ENCODE measurements around the gene C1QL4. TPM values are rescaled to one million over a fixed set of nuclear protein-coding genes. Genes with fewer than 3 reads are reported as not detected.
A peak's percentile ranks its signal among the peaks of the same experiment; 100 is the strongest.

Gene C1QL4
- total and polyA plus RNA-seq, 2 donors (not counting 1 experiment from before 2014, with no cell fraction given) = not detected

- Histone ChIP-seq H3K4me2 (replicated peaks; ENCODE audit: low read depth, low read length, poor library complexity, severe bottlenecking) (peak overlapping the region; percentile 80), H4K20me1 (ENCODE audit: control insufficient read depth, insufficient read depth, low read length, poor library complexity, severe bottlenecking) (peaks cover 24% of the 10 kb centered on the region), H3K4me1 (ENCODE audit: control insufficient read depth in 2 of 2, insufficient read depth in 2 of 2, low read length in 2 of 2) (peaks cover 57 to 61% of the 10 kb centered on the region in 2 donors), H3K27me3 (replicated peaks in 1 of 4; ENCODE audit: control extremely low read depth in 1 of 4, control insufficient read depth in 3 of 4, insufficient read depth in 4 of 4, low read length in 3 of 4) (peaks cover 0 to 83% (median 60%) of the 10 kb centered on the region in 4 experiments), H3K9me3 (ENCODE audit: control extremely low read depth in 1 of 3, control insufficient read depth in 2 of 3, insufficient read depth in 1 of 3, low read length in 2 of 3) (peaks cover 0 to 31% (median 0%) of the 10 kb centered on the region in 3 donors), H3K9ac (ENCODE audit: low read length) (peak overlapping the region; percentile 39), H3K27ac (ENCODE audit: low read length in 2 of 2) (no peak overlapping the region), H3K36me3 (replicated peaks in 1 of 2; ENCODE audit: control extremely low read depth in 1 of 2, control insufficient read depth in 1 of 2, extremely low read depth in 1 of 2, insufficient read depth in 2 of 2, low read length in 1 of 2) (no peaks in the 10 kb centered on the region), H3K79me2 (ENCODE audit: control insufficient read depth, insufficient read depth, low read length) (no peaks in the 10 kb centered on the region), H2AFZ (ENCODE audit: insufficient read depth, low read depth, low read length, poor library complexity, severe bottlenecking) (peak overlapping the region; percentile 53), H3K4me3 (ENCODE audit: control extremely low read depth in 1 of 5, extremely low read depth in 1 of 5, insufficient read depth in 1 of 5, low read depth in 2 of 5, low read length in 4 of 5) (peak overlapping the region; percentile 11 to 61 (median 39))
- H3K4me1 Mint-ChIP-seq = peaks cover 52% of the 10 kb centered on the region
- intact Hi-C loops (cut with micrococcal nuclease) = loop anchor here (1.0 to 10.0 kb wide), 5 partner anchors 10 to 497 kb away; partner anchors contain the start of genes BCDIN3D, C1QL4 and DHH
- ATAC-seq (ENCODE audit: low read depth) (peak; percentile 69), DNase-seq (peak; percentile 83)
- POLR2A ChIA-PET = interaction anchor here (0.6 to 2.0 kb wide), 4 partner anchors 25 to 275 kb away, joined by 3 to 9 read pairs (median 4); partner anchors contain the start of gene TROAP
- H3K9me3 Mint-ChIP-seq (ENCODE audit: insufficient read depth) = no peaks in the 10 kb centered on the region
- H3K4me3 Mint-ChIP-seq = peak overlapping the region; percentile 90
- CTCF ChIA-PET = interaction anchor here (0.6 to 22.4 kb wide), 26 partner anchors 11 to 390 kb away, joined by 3 to 729 read pairs (median 4); partner anchors contain the start of genes ARF3, C1QL4, KCNH3 and PRPH
- 15% methylated on average over 32 of the region's 37 CpGs for WGBS (ENCODE audit: insufficient coverage)
- TF ChIP-seq, protein P1, sequence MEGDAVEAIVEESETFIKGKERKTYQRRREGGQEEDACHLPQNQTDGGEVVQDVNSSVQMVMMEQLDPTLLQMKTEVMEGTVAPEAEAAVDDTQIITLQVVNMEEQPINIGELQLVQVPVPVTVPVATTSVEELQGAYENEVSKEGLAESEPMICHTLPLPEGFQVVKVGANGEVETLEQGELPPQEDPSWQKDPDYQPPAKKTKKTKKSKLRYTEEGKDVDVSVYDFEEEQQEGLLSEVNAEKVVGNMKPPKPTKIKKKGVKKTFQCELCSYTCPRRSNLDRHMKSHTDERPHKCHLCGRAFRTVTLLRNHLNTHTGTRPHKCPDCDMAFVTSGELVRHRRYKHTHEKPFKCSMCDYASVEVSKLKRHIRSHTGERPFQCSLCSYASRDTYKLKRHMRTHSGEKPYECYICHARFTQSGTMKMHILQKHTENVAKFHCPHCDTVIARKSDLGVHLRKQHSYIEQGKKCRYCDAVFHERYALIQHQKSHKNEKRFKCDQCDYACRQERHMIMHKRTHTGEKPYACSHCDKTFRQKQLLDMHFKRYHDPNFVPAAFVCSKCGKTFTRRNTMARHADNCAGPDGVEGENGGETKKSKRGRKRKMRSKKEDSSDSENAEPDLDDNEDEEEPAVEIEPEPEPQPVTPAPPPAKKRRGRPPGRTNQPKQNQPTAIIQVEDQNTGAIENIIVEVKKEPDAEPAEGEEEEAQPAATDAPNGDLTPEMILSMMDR (IDR thresholded peaks at IDR 0.05) = peak; percentile 99
- TF ChIP-seq EZH2 (IDR thresholded peaks at IDR 0.05; ENCODE audit: borderline replicate concordance, insufficient read depth, low read depth, low read length, poor library complexity, severe bottlenecking) = no peak
- H3K27me3 Mint-ChIP-seq = peaks cover 53% of the 10 kb centered on the region
- no peak overlapping the region for H3K27ac Mint-ChIP-seq
Observed at GRCh38 chr12:49347311-49348193, 10.6 kb upstream of the C1QL4 start.
